GM18867 (cell line): ENCODE results near the gene ZG16.
"Not testable (repeated sequence)": the region's sequence is repeated elsewhere in the genome, so short reads cannot be mapped to it uniquely, and the experiment has no call there.

ENCODE experiments used
- ATAC-seq: cut with Tn5 transposase; IDR thresholded peaks from one replicate; pipeline ENCODE4 v1.9.1; 2021; ENCODE audit warnings: mild to moderate bottlenecking, moderate library complexity; ENCODE audit not compliant: unreplicated experiment

Gene ZG16

DNA sequence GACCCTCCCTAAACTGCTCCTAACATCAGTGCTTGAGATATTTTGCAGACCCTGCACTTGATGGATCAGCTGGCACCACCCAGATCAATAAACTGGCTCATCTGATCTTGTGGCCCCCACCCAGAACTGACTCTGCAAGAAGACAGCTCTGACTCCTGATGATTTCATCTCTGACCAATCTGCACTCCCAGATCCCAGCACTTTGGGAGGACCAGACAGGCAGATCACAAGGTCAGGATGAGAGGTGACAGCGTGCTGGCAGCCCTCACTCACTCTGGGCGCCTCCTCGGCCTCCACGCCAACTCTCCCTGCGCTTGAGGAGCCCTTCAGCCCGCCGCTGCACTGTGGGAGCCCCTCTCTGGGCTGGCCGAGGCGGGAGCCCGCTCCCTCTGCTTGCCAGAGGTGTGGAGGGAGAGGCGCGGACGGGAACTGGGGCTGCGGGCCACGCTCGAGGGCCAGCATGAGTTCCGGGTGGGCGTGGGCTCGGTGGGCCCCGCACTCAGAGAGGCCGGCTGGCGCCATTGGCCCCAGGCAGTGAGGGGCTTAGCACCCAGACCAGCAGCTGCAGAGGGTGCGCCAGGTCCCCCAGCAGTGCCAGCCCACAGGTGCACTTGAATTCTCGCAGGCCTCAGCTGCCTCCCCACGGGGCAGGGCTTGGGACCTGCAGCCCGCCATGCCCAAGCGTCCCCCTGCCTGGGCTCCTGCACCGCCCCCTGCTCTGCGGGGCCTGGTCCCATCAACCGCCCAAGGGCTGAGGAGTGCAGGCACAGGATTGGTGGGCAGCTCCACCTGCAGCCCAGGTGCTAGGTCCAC, 29.9 kb upstream of the ZG16 start:
- ATAC-seq = no peak

DNA sequence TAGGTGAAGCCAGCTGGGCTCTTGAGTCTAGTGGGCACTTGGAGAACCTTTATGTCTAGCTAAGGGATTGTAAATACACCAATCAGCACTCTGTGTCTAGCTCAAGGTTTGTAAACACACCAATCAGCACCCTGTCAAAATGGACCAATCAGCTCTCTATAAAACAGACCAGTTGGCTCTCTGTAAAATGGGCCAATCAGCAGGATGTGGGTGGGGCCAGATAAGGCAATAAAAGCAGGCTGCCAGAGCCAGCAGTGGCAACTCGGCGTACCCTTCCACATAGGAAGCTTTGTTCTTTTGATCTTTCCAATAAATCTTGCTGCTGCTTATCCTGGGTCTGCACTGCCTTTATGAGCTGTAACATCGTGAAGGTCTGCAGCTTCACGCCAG, 29.3 kb upstream of the ZG16 start:
- not testable (repeated sequence) for ATAC-seq

GRCh38 chr16:29753516-29753915, 24.5 kb upstream of the ZG16 start:
- no peak for ATAC-seq

- ATAC-seq = no peak
These were observed 21.4 kb upstream of the ZG16 start for GRCh38 chr16:29756654-29757053.

GRCh38 chr16:29757086-29757485, 21.0 kb upstream of the ZG16 start:
- ATAC-seq = not testable (repeated sequence)

- ATAC-seq = no peak
These were observed 20.0 kb upstream of the ZG16 start for GRCh38 chr16:29757950-29758466.

GRCh38 chr16:29760567-29761279, 17.3 kb upstream of the ZG16 start:
- no peak for ATAC-seq

DNA sequence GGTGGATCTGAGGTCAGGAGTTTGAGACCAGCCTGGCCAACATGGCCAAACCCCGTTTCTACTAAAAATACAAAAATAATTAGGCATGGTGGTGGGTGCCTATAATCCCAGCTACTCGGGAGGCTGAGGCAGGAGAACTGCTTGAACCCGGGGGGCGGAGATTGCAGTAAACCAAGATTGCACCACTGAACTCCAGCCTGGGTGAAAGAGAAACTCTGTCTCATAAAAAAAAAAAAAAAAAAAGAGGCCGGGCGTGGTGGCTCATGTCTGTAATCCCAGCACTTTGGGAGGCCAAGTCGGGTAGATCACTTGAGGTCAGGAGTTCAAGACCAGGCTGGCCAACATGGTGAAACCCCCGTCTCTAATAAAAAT, 16.8 kb upstream of the ZG16 start:
- not testable (repeated sequence) for ATAC-seq

- no peak for ATAC-seq
These were observed 16.2 kb upstream of the ZG16 start for GRCh38 chr16:29761882-29762281.

DNA sequence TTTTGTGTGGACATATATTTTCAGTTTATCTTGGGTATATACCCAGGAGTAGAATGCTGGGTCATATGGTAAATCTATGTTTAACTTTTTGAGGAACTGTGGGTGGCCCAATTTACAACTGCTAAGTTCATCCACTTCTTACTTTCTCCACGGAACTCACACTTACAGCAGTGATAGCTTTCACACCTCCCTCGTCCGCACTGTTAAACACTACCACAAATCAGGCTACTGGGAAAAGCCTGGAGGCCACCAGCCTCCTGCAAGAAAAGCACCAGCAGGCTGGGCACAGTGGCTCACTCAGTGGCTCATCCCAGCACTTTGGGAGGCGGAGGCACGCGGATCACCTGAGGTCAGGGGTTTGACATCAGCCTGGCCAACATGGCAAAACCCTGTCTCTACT, 14.7 kb upstream of the ZG16 start:
- ATAC-seq = no peak

DNA sequence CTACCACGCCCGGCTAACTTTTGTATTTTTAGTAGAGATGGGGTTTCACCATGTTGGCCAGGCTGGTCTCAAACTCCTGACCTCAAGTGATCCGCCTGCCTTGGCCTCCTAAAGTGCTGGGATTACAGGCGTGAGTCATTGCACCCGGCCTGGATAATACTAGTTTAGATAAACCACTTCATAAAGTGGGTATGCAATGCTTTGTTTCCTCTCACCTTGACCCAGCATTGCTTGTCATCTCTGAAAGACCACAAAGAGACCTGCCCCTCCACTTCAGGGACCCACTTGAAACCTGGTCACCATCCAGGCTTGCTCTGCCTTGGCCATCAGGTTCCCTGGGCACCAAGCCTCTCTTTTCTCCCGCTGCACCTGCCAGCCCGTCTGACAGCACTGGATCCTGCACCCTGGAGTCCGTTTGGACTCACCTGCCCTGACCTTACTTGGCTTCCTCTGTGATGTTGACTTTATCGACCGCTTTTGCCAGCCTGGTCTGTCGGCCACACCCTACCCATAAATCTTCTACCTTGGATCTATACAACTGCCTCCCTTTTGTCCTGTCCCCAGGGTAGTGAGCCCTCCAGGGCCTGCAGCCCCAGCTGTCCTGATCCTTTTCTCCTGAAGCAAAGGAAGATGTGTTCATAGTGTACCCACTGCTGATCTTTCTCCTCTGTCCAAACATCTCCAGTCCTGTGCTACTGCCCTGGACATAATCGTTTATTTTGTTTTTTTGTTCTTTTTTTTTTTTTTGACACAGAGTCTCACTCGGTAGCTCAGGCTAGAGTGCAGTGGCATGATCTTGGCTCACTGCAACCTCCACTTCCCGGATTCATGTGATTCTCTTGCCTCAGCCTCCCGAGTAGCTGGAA, 12.7 kb upstream of the ZG16 start:
- no peak for ATAC-seq

DNA sequence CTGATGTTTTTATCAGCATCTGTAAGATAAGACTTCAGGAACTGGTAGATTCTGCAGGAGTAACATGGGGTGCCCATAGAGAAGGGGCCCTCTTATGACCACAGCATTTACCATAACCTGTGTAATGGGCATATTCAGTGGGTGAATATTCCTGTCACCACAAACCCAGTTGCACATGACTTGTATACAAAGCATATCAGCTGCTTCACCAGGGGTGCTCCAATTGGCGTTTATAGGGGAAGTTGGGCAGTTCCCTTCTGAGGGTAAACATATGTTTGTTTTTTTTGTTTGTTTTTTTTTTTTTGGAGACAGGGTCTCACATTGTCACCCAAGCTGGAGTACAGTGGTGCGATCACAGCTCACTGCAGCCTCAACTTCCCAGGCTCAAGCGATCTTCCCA, 11.5 kb upstream of the ZG16 start:
- ATAC-seq = no peak

- no peak for ATAC-seq
These were observed 11.0 kb upstream of the ZG16 start for GRCh38 chr16:29767062-29767461.

GRCh38 chr16:29769507-29769906, 8.5 kb upstream of the ZG16 start:
- ATAC-seq = no peak

- no peak for ATAC-seq
These were observed 7.7 kb upstream of the ZG16 start for GRCh38 chr16:29770250-29770929.

GRCh38 chr16:29772330-29772729, 5.7 kb upstream of the ZG16 start:
- ATAC-seq = not testable (repeated sequence)

DNA sequence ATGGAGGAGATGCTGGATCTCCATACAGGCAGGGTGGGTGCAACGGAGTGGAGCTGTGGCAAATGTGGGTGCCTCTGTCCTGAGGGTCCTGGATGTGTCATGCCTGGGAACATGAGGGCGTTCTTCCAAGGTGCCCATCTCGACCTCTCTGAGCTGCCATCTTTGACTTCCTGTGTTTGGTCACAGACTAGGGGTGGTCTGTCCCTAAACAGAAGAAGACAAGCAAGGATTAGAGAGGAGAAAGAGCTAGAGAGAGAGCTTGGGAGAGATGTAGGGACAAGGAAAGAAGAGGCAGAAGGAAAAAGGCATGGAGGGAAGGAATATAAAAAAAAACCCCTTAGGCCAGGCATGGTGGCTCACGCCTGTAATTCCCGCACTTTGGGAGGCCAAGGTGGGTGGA, 3.3 kb upstream of the ZG16 start:
- ATAC-seq = no peak

GRCh38 chr16:29775742-29776408, 2.2 kb upstream of the ZG16 start:
- ATAC-seq = no peak

DNA sequence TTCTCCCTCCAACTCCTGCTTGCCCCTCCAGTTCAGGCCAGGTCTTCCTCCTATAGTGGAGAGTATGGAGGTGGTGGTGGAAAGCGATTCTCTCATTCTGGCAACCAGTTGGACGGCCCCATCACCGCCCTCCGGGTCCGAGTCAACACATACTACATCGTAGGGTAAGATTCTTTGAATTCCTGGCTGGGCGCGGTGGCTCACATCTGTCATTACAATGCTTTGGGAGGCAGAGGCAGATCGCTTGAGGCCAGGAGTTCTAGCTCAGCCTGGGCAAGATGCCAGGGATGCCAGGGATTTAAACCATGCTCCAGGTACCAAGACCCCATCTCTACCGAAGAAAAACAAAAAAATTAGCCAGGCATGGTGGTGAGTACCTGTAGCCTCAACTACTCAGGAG, 1.4 kb downstream of the ZG16 start:
- ATAC-seq = no peak
